Stomach (tissue), 9 donors: ENCODE results near the gene SLC13A3. TPM values are rescaled to one million over a fixed set of nuclear protein-coding genes. Genes with fewer than 3 reads are reported as not detected.

ENCODE experiments used
- DNase-seq, 2 donors: peaks; one replicate each; pipeline versions ENCODE4 v3.0.0 to v3.0.0-alpha.2; 2013 to 2019
- H3K27ac ChIP-seq, 5 donors: fragments of 200-600 bp in 4 of 5; sonication (generic) in 4 of 5; one replicate each; pipeline ENCODE4 v1.5.1; 2013 to 2019; ENCODE audit warnings: mild to moderate bottlenecking in 1 of 5, moderate library complexity in 1 of 5
- H3K27me3 ChIP-seq, 3 donors: fragments of 200-600 bp; sonication (generic); one replicate each; pipeline ENCODE4 v1.5.1; 2017 to 2019; ENCODE audit warnings: mixed run types in 1 of 3
- H3K36me3 ChIP-seq, 4 donors: fragments of 200-600 bp; sonication (generic); 1 replicate in 3 of 4; 2 replicates in 1 of 4; pipeline ENCODE4 v1.5.1; 2016 to 2019
- H3K4me1 ChIP-seq, 4 donors: fragments of 200-600 bp; sonication (generic); one replicate each; pipeline ENCODE4 v1.5.1; 2016 to 2019
- H3K4me3 ChIP-seq, 4 donors: fragments of 200-600 bp; sonication (generic) in 3 of 4; one replicate each; pipeline ENCODE4 v1.5.1; 2016 to 2019; ENCODE audit warnings: mild to moderate bottlenecking in 1 of 4
- H3K9me3 ChIP-seq, 4 donors: fragments of 200-600 bp; sonication (generic); one replicate each; pipeline ENCODE4 v1.5.1; 2016 to 2019
- CTCF ChIP-seq, 7 experiments: fragments of 450-650 bp in 4 of 7; fragments of 200-600 bp in 3 of 7; sonication (generic) in 3 of 7; IDR thresholded peaks; one replicate each; pipeline ENCODE4 v1.5.1; 2016 to 2019; ENCODE audit warnings: antibody characterized with exemption in 7 of 7, control low read depth in 2 of 7, mild to moderate bottlenecking in 1 of 7
- EP300 ChIP-seq: sonication (generic); formaldehyde crosslinking; IDR thresholded peaks from one replicate; pipeline ENCODE4 v1.6.1; 2017; ENCODE audit warnings: antibody characterized with exemption
- POLR2A ChIP-seq, 4 donors: fragments of 450-650 bp; IDR thresholded peaks; one replicate each; pipeline ENCODE4 v1.6.1; 2016; ENCODE audit warnings: antibody characterized with exemption in 4 of 4, control low read depth in 2 of 4, mild to moderate bottlenecking in 1 of 4, moderate library complexity in 1 of 4
- POLR2AphosphoS5 ChIP-seq, 3 donors: sonication (generic); formaldehyde crosslinking; IDR thresholded peaks; one replicate each; pipeline ENCODE4 v1.6.1; 2016; ENCODE audit warnings: antibody characterized with exemption in 3 of 3
- WGBS, 5 donors: extraction: QIAGEN DNeasy Blood & Tissue Kit in 3 of 5; methylation state at CpG; one replicate each; pipeline versions ENCODE4 v1.1.5 to v1.1.7; 2013 to 2018; 5-methylcytosine and 5-hydroxymethylcytosine counted together
- intact Hi-C: fragments of 100-400 bp; cut with DNase I; formaldehyde crosslinking; loops from one replicate; pipeline ENCODE4 v1.15.1; 2023; ENCODE audit warnings: low total_unique reads
- polyA plus RNA-seq, 3 donors: library from polyadenylated mRNA; stranded (reverse); fragments of 200-250 nt; gene quantifications; one replicate each; pipeline ENCODE4 v1.2.3, GENCODE V29; 2013
- total RNA-seq, 5 donors: library from RNA; depleted of rRNA; stranded (reverse); fragments of >200 nt; gene quantifications; one replicate each; pipeline versions ENCODE4 v1.1.0 to v1.2.3, GENCODE V29; 2014 to 2016
- donor health status: healthy with polysubstance abuse.
- donor health status: Bipolar disorder and iron deficiency.
- donor health status: healthy.

Gene SLC13A3
- total and polyA plus RNA-seq, 8 donors, result 0.61 to 6.6 (median 1.4) TPM; not detected in 2

- intact Hi-C loops, result no loop called here
- peak overlapping the region; percentile 27 to 38 (median 34) for H3K4me3 ChIP-seq
- TF ChIP-seq POLR2AphosphoS5 (IDR thresholded peaks at IDR 0.05) (no peak), CTCF (IDR thresholded peaks at IDR 0.05) (no peak), POLR2A (IDR thresholded peaks at IDR 0.05) (no peak), EP300 (no peak)
- no peak for DNase-seq
- H3K36me3 ChIP-seq, result no peaks in the 10 kb centered on the region
- H3K27me3 ChIP-seq, result peaks cover 0 to 45% (median 11%) of the 10 kb centered on the region in 3 donors
- 81 to 88% (median 84%) methylated on average over 10 of the region's 10 CpGs for WGBS, 5 donors
- no peaks in the 10 kb centered on the region for H3K9me3 ChIP-seq
- H3K4me1 ChIP-seq, result peaks cover 0 to 9% (median 7%) of the 10 kb centered on the region in 4 donors
- no peak overlapping the region for H3K27ac ChIP-seq
Observed at GRCh38 chr20:46650575-46651090, 626 bp downstream of the SLC13A3 start.

GRCh38 chr20:46649965-46650542 is 1.2 kb downstream of the SLC13A3 start:
- H3K27ac ChIP-seq, result no peak overlapping the region
- no peak for DNase-seq
- no peak overlapping the region for H3K4me3 ChIP-seq
- H3K4me1 ChIP-seq, result peaks cover 0 to 9% (median 7%) of the 10 kb centered on the region in 4 donors
- no peaks in the 10 kb centered on the region for H3K36me3 ChIP-seq
- no peaks in the 10 kb centered on the region for H3K9me3 ChIP-seq
- intact Hi-C loops, result no loop called here
- 92 to 97% (median 93%) methylated on average over 9 of the region's 9 CpGs for WGBS, 5 donors
- TF ChIP-seq EP300, result no peak
- no peak for TF ChIP-seq CTCF (IDR thresholded peaks at IDR 0.05)
- TF ChIP-seq POLR2A (IDR thresholded peaks at IDR 0.05), result no peak
- no peak for TF ChIP-seq POLR2AphosphoS5 (IDR thresholded peaks at IDR 0.05)
- peaks cover 0 to 42% (median 11%) of the 10 kb centered on the region in 3 donors for H3K27me3 ChIP-seq

GRCh38 chr20:46649650-46649949 is 1.7 kb downstream of the SLC13A3 start:
- TF ChIP-seq EP300 (no peak), POLR2A (IDR thresholded peaks at IDR 0.05) (no peak), CTCF (IDR thresholded peaks at IDR 0.05) (no peak)
- H3K4me3 ChIP-seq, result no peak overlapping the region
- no peaks in the 10 kb centered on the region for H3K9me3 ChIP-seq
- intact Hi-C loops, result no loop called here
- 58 to 72% (median 64%) methylated on average over 3 of the region's 3 CpGs for WGBS, 5 donors
- H3K4me1 ChIP-seq, result peaks cover 0 to 9% (median 7%) of the 10 kb centered on the region in 4 donors
- DNase-seq, result no peak
- H3K27ac ChIP-seq, result no peak overlapping the region
- peaks cover 0 to 37% (median 11%) of the 10 kb centered on the region in 3 donors for H3K27me3 ChIP-seq
- no peaks in the 10 kb centered on the region for H3K36me3 ChIP-seq

GRCh38 chr20:46648903-46649649 is 2.2 kb downstream of the SLC13A3 start:
- 67 to 80% (median 76%) methylated on average over 8 of the region's 8 CpGs for WGBS, 5 donors
- intact Hi-C loops, result no loop called here
- TF ChIP-seq POLR2A (IDR thresholded peaks at IDR 0.05) (no peak), CTCF (IDR thresholded peaks at IDR 0.05) (no peak), POLR2AphosphoS5 (IDR thresholded peaks at IDR 0.05) (no peak), EP300 (no peak)
- no peaks in the 10 kb centered on the region for H3K36me3 ChIP-seq
- no peak overlapping the region for H3K4me3 ChIP-seq
- H3K4me1 ChIP-seq, result peaks cover 0 to 9% (median 7%) of the 10 kb centered on the region in 4 donors
- peaks cover 0 to 35% (median 11%) of the 10 kb centered on the region in 3 donors for H3K27me3 ChIP-seq
- no peak for DNase-seq
- no peaks in the 10 kb centered on the region for H3K9me3 ChIP-seq
- H3K27ac ChIP-seq, result no peak overlapping the region
